Activated CD4-positive, alpha-beta memory T cell treated with anti-CD3 and anti-CD28 coated beads, Interleukin-2, amount 10 ng/mL, durations not matched to agents 7 days and 5 days (primary cell): ENCODE data around the gene TMX4. TPM values are rescaled to one million over a fixed set of nuclear protein-coding genes. Genes with fewer than 3 reads are reported as not detected.

Experiments used
- CTCF ChIA-PET: fragments of 350-600 bp; sonication (Branson Sonifier 250); formaldehyde crosslinking; loops from one replicate; lab custom pipeline; 2021; ENCODE audit warnings: antibody characterized with exemption, inconsistent platforms; lab: Charles Lee
- POLR2A ChIA-PET: fragments of 350-600 bp; sonication (Branson Sonifier 250); formaldehyde crosslinking; loops from one replicate; lab custom pipeline; 2021; ENCODE audit warnings: antibody characterized with exemption; lab: Charles Lee
- DNase-seq: peaks from one replicate; pipeline ENCODE4 v3.0.0-alpha.2; 2020
- H3K27ac Mint-ChIP-seq: one replicate; pipeline ENCODE4 v1.8.0; 2021; ENCODE audit warnings: mild to moderate bottlenecking, mixed read lengths
- H3K27me3 Mint-ChIP-seq: one replicate; pipeline ENCODE4 v1.8.0; 2021; ENCODE audit warnings: mixed read lengths
- H3K36me3 Mint-ChIP-seq: one replicate; pipeline ENCODE4 v1.8.0; 2021; ENCODE audit warnings: low read depth, mixed read lengths
- H3K4me1 Mint-ChIP-seq: one replicate; pipeline ENCODE4 v1.8.0; 2021; ENCODE audit warnings: mixed read lengths
- H3K4me3 Mint-ChIP-seq: one replicate; pipeline ENCODE4 v1.8.0; 2021; ENCODE audit warnings: mild to moderate bottlenecking, mixed read lengths
- H3K9me3 Mint-ChIP-seq: one replicate; pipeline ENCODE4 v1.8.0; 2021; ENCODE audit warnings: mixed read lengths
- total RNA-seq, 2 experiments: library from RNA; stranded (reverse); gene quantifications; one replicate each; pipeline ENCODE4 v1.2.3, GENCODE V29; 2021

Gene TMX4
- total RNA-seq, 2 experiments from 2014 or later: 73.6 to 80.3 TPM

DNA sequence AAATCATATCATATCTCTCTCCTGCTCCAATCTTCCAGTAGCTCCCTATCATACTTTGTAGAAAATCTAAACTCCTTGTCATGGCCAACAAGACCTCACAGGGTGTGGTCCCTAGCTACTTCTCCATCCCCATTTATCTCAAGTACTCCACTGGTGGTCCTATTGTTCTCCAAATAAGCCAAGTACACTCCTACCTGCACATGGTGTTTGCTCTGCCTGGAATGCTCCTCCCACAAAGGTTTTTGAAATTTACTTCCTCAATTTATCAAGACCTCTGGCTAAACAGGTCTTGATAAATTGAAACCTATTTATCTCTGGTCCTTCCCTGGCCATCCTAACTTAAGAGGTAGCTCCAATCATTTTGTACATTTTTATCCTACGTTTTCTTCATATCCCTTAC lies 12.1 kb downstream of the TMX4 start:
- CTCF ChIA-PET: no interaction called here
- POLR2A ChIA-PET: interaction anchor here (1.4 kb wide), 1 partner anchor 12 kb away, joined by 7 read pairs; the partner anchor contains the start of gene TMX4
- H3K9me3 Mint-ChIP-seq: no peaks in the 10 kb centered on the region
- H3K4me3 Mint-ChIP-seq: no peak overlapping the region
- peaks cover 26% of the 10 kb centered on the region for H3K36me3 Mint-ChIP-seq
- DNase-seq: no peak
- no peak overlapping the region for H3K27ac Mint-ChIP-seq
- H3K4me1 Mint-ChIP-seq: peaks cover 7% of the 10 kb centered on the region
- H3K27me3 Mint-ChIP-seq: no peaks in the 10 kb centered on the region

DNA sequence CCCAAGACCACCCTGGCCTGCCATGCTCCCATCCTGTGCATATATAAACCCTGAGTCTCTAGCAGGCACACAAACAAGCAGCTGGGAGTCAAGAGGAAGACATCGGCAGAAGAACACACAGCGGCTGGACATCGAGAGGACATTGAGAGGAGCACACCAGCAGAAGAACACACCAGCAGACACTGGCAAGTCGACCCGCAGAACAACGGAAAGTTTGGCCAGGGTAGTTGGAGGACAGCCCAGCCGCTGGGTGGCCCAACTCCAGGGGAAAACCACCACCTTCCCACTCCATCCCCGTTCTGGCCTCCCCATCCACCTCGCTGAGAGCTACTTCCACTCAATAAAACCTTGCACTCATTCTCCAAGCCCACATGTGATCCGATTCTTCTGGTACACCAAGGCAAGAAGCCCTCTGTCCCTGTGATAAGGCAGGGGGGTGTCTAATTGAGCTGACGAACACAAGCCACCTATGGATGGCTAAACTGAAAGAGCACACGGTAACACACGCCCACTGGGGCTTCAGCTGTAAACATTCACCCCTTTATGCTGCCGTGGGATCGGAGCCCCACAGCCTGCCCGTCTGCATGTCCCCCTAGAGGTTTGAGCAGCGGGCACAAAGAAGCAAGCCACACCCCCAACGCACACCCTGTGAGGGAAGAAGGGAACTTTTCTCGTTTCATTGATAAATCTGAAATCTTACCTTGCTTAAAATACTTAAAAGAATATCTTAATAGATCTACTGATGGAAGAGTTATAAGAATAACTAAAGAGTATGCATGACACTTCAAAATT lies 13.8 kb downstream of the TMX4 start:
- H3K4me3 Mint-ChIP-seq: no peak overlapping the region
- no peak for DNase-seq
- H3K27me3 Mint-ChIP-seq: no peaks in the 10 kb centered on the region
- H3K4me1 Mint-ChIP-seq: no peaks in the 10 kb centered on the region
- ChIA-PET CTCF (no interaction called here), POLR2A (no interaction called here)
- no peak overlapping the region for H3K27ac Mint-ChIP-seq
- no peaks in the 10 kb centered on the region for H3K9me3 Mint-ChIP-seq
- peaks cover 31% of the 10 kb centered on the region for H3K36me3 Mint-ChIP-seq

DNA sequence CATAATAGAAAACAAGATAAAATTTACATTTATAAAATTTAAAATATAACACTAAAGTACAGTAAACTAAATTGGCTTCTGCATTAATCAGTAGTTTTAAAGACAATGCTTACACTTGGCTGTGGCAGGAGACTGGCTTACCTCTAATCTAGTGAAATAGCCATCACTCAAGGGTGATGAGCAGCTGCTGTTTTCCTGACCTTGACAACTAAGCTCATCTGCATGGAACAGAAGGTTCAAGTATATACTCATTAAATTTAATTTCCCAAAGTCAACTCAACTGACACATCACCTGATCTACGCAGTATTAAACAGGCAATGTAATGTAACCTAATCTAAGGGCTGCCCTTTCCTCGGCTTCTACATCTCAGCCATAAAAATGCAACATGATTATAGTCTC lies 14.5 kb downstream of the TMX4 start:
- no peaks in the 10 kb centered on the region for H3K27me3 Mint-ChIP-seq
- DNase-seq: no peak
- H3K4me3 Mint-ChIP-seq: no peak overlapping the region
- POLR2A ChIA-PET: interaction anchor here (1.3 kb wide), 1 partner anchor 11 kb away, joined by 3 read pairs; no protein-coding TSS in a partner anchor
- H3K9me3 Mint-ChIP-seq: no peaks in the 10 kb centered on the region
- CTCF ChIA-PET: interaction anchor here (0.8 kb wide), 1 partner anchor 31 kb away, joined by 3 read pairs; no protein-coding TSS in a partner anchor
- peaks cover 38% of the 10 kb centered on the region for H3K36me3 Mint-ChIP-seq
- H3K4me1 Mint-ChIP-seq: no peaks in the 10 kb centered on the region
- no peak overlapping the region for H3K27ac Mint-ChIP-seq

DNA sequence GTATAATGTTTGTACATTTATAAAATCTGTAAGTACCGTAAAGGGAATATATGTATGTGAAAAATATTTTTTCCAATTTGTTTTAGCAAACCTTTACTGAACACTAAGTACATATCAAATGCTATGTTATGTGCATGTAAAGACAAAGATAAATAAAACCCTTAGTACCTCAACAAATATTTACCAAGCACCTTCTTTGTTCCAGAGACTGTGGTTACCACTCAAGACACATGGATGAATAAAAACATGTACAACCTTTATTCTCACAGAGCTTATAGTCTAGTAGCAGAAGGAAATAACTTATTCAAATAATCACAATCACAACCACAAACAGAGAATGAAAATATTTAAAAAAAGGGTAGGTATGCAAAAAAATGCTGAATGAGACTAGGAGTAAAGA lies 17.5 kb downstream of the TMX4 start:
- no peak overlapping the region for H3K27ac Mint-ChIP-seq
- no peak overlapping the region for H3K4me3 Mint-ChIP-seq
- no peaks in the 10 kb centered on the region for H3K9me3 Mint-ChIP-seq
- CTCF ChIA-PET: interaction anchor here (1.7 kb wide), 1 partner anchor 66 kb away, joined by 3 read pairs; no protein-coding TSS in a partner anchor
- H3K36me3 Mint-ChIP-seq: peaks cover 34% of the 10 kb centered on the region
- no peaks in the 10 kb centered on the region for H3K4me1 Mint-ChIP-seq
- DNase-seq: no peak
- POLR2A ChIA-PET: no interaction called here
- no peaks in the 10 kb centered on the region for H3K27me3 Mint-ChIP-seq

DNA sequence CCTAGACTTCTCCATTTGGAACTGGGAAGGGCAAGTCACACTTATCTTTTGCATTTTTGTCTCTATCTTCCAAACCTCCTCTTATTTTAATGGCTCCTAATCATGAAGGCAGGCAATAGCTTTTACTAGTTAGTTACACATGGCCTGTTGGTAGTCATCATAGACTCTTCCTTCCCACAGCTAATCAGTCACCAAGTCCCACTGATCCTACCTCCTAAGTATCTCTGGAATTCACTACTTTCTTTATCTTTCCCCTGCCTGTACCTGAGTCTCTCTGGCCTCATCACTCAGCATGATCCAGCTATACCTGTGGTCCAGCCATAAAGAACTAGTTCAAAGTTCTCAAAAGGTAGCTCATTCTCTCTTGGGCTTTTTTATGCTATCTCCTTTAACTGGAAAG lies 18.8 kb downstream of the TMX4 start:
- Mint-ChIP-seq H3K4me3 (no peak overlapping the region), H3K36me3 (peaks cover 33% of the 10 kb centered on the region)

DNA sequence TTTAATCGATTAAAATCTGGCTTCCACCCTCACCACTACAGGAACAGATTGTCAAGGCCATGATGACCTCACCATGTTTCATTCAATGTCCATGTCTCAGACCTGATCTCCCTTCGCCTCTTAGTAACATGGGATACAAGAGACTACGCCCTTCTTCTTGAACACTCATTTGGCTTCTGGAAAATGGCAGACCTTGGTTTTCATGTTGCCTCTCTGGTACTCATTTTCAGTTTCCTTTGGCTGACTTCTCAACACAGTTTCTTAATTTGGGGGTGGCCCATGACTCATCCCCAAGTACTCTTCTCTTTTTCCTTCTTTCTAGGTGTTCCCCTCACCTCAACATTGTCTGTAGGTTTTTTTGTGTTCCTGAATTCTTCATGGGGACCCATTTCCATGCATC lies 22.7 kb downstream of the TMX4 start:
- Mint-ChIP-seq H3K27me3 (no peaks in the 10 kb centered on the region), H3K4me3 (no peak overlapping the region), H3K4me1 (no peaks in the 10 kb centered on the region), H3K27ac (no peak overlapping the region), H3K36me3 (peaks cover 41% of the 10 kb centered on the region), H3K9me3 (peaks cover 11% of the 10 kb centered on the region)
- ChIA-PET CTCF (interaction anchor here (1.2 kb wide), 1 partner anchor 47 kb away, joined by 4 read pairs; no protein-coding TSS in a partner anchor), POLR2A (no interaction called here)
- no peak for DNase-seq

More for the DNA sequence above, 18.8 kb downstream of the TMX4 start:
- Mint-ChIP-seq H3K27me3 (no peaks in the 10 kb centered on the region), H3K4me1 (no peaks in the 10 kb centered on the region), H3K9me3 (no peaks in the 10 kb centered on the region), H3K27ac (no peak overlapping the region)
- ChIA-PET POLR2A (no interaction called here), CTCF (no interaction called here)
- DNase-seq: no peak

DNA sequence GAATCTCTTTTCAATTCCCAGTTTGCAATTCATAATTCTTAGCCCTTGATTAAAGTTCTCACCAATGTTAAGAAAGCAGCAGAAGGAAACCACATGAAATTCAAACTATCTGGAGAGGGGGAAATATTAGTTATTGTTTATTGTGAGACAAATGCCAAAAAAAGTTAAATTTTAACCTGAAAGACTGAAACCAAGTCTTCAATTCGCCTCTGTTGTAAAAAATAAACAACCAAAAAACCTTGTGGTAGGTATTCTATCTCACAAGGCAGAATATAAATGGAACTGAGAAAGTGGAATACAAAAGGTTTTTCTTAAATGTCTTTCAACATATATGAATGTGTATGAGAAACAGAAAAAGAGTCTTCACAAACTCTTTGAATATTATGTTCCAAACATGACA lies 24.8 kb downstream of the TMX4 start:
- no peak for DNase-seq
- peaks cover 11% of the 10 kb centered on the region for H3K9me3 Mint-ChIP-seq
- no peaks in the 10 kb centered on the region for H3K4me1 Mint-ChIP-seq
- no peak overlapping the region for H3K4me3 Mint-ChIP-seq
- ChIA-PET POLR2A (no interaction called here), CTCF (no interaction called here)
- H3K36me3 Mint-ChIP-seq: peaks cover 36% of the 10 kb centered on the region
- H3K27ac Mint-ChIP-seq: no peak overlapping the region
- H3K27me3 Mint-ChIP-seq: no peaks in the 10 kb centered on the region

DNA sequence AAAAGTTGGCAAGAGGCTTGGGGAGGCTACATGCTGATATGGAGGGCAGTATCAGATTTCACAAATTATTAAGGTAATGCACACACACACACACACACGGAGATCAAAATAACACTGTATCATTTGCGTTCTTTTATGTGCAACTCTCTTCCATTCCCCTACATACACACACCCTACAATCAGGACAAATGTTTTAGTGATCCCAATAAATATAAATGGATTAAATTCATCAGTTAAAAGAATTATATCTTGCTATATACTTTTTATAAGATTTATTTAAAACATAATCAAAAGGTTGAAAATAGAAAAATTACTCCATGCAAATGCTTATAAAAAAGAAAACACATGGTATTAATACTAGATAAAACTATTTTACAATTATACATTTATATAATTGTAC lies 25.9 kb downstream of the TMX4 start:
- ChIA-PET POLR2A (no interaction called here), CTCF (no interaction called here)
- Mint-ChIP-seq H3K27ac (no peak overlapping the region), H3K4me3 (no peak overlapping the region), H3K4me1 (no peaks in the 10 kb centered on the region), H3K9me3 (peaks cover 11% of the 10 kb centered on the region), H3K27me3 (no peaks in the 10 kb centered on the region), H3K36me3 (peaks cover 30% of the 10 kb centered on the region)
- DNase-seq: no peak

DNA sequence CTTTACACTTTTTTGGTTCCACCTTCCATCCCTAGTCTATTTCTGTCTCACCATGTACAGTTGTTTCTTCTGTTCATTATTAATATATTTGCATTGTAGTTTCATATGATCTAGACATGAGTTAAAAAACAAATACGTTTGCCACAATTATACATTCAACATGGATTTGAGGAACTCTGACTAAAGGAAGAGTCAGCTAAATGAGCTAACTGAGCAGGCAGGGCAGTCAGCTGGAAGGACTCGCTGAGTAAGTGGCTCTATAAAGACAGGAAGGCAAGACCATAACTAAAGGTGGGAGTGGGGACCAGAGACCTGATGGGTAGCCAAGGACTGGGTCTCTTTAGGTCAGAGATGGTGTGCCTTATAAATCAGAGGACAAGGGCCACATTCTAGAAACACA lies 26.3 kb downstream of the TMX4 start:
- Mint-ChIP-seq H3K4me3 (no peak overlapping the region), H3K4me1 (no peaks in the 10 kb centered on the region), H3K36me3 (peaks cover 30% of the 10 kb centered on the region), H3K9me3 (peaks cover 11% of the 10 kb centered on the region), H3K27ac (no peak overlapping the region), H3K27me3 (no peaks in the 10 kb centered on the region)
- POLR2A ChIA-PET: no interaction called here
- CTCF ChIA-PET: no interaction called here
- DNase-seq: no peak

DNA sequence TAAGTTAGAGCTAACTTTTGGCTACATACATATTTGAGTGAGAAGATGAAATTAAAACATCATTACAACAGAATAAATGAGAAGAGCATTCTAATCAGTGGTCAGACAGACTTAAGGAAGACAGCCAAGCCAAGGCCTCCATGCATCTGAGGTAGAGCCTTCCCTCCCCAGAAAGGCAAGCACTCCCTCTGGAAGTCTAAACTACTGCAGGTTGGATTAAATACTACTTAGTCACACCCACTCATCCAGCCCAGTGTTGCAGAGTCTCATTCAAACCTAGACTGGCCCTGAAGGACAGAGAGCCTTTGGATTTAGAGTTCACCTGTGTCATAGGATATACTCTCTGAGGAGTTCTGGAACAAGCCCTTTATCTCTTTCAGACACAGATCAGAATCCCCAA lies 29.2 kb downstream of the TMX4 start:
- ChIA-PET POLR2A (no interaction called here), CTCF (interaction anchor here (0.7 to 2.5 kb wide), 2 partner anchors 10 to 12 kb away, joined by 3 to 10 read pairs; no protein-coding TSS in a partner anchor)
- H3K4me3 Mint-ChIP-seq: no peak overlapping the region
- DNase-seq: no peak
- peaks cover 36% of the 10 kb centered on the region for H3K36me3 Mint-ChIP-seq
- H3K27ac Mint-ChIP-seq: no peak overlapping the region
- no peaks in the 10 kb centered on the region for H3K27me3 Mint-ChIP-seq
- peaks cover 11% of the 10 kb centered on the region for H3K9me3 Mint-ChIP-seq
- no peaks in the 10 kb centered on the region for H3K4me1 Mint-ChIP-seq

DNA sequence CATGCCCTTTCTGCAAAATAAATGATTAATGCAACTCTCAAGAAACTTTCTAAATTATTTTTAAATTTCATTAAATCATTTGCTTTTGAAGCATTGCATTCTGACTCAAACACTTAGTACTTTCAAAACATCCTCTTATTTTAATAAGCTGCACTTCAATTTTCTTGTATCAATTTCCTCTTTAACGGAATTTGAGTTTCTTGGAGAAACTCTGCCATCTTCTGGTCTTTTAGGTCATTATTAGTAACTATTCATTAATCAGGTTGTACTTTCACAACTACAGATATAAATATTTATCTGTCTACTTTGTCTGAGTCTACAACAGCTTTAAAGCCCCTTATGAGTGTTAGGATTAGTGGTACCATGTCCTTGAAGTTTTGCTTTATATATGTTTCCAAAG lies 30.2 kb downstream of the TMX4 start:
- Mint-ChIP-seq H3K4me1 (no peaks in the 10 kb centered on the region), H3K4me3 (no peak overlapping the region), H3K9me3 (peaks cover 9% of the 10 kb centered on the region), H3K36me3 (peaks cover 26% of the 10 kb centered on the region), H3K27me3 (no peaks in the 10 kb centered on the region), H3K27ac (no peak overlapping the region)
- DNase-seq: no peak
- ChIA-PET CTCF (interaction anchor here (1.6 to 2.5 kb wide), 2 partner anchors 9 to 53 kb away, joined by 5 to 10 read pairs; no protein-coding TSS in a partner anchor), POLR2A (no interaction called here)

DNA sequence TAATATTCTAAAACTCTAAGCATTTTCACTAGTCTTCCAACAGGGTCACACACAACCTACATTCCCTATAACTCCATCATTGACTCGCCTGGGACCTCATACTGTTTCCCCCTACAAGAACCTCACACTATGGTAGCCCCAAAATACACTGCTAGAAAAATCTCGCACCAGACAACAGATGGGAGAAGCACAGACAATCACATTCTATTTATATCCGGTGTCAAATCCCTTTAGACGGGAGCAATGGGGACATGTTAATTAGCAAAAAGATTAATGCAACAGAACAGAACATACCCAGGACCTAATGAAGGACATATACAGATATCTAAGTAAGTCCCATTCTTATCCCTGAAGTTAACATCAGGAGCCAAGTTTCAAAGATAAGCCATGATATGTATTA lies 33.6 kb downstream of the TMX4 start:
- H3K27ac Mint-ChIP-seq: no peak overlapping the region
- POLR2A ChIA-PET: no interaction called here

DNA sequence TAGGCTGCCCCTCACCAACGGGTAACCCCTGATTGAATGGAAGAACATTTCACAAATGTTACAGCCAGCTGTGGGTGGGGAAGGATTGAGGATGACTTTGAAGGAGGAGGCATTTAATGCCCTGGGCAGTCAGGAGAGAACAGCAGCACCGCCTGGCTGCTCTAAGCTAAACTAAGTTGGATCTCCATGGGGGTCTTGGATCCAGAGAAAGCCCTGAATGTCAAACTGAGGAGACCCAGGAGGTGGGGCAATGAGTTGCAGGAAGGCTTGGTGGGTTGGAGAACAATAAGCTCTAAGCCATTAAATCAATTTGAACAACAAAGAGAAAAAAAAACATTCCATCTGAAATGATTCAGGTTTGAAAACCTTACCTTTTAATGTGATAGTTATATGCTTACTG lies 35.4 kb downstream of the TMX4 start:
- Mint-ChIP-seq H3K4me3 (no peak overlapping the region), H3K9me3 (no peaks in the 10 kb centered on the region), H3K27me3 (no peaks in the 10 kb centered on the region), H3K4me1 (peaks cover 15% of the 10 kb centered on the region), H3K27ac (no peak overlapping the region), H3K36me3 (peaks cover 41% of the 10 kb centered on the region)
- DNase-seq: no peak
- ChIA-PET CTCF (interaction anchor here (1.6 kb wide), 1 partner anchor 59 kb away, joined by 4 read pairs; no protein-coding TSS in a partner anchor), POLR2A (no interaction called here)

More for the DNA sequence above, 33.6 kb downstream of the TMX4 start:
- Mint-ChIP-seq H3K4me3 (no peak overlapping the region), H3K9me3 (no peaks in the 10 kb centered on the region), H3K4me1 (peaks cover 4% of the 10 kb centered on the region), H3K27me3 (no peaks in the 10 kb centered on the region), H3K36me3 (peaks cover 37% of the 10 kb centered on the region)
- DNase-seq: no peak
- CTCF ChIA-PET: no interaction called here
